Hippocampal formation (tissue), 2 donors: ENCODE results near the gene TSSC4.

Source experiments
- DNase-seq, 2 donors: peaks; one replicate each; lab custom pipeline; 2025; lab: John Stamatoyannopoulos, UW

The TSSC4 gene

GRCh38 chr11:2369320-2369719 lies 31.2 kb upstream of the TSSC4 start:
- no peak for DNase-seq

DNA sequence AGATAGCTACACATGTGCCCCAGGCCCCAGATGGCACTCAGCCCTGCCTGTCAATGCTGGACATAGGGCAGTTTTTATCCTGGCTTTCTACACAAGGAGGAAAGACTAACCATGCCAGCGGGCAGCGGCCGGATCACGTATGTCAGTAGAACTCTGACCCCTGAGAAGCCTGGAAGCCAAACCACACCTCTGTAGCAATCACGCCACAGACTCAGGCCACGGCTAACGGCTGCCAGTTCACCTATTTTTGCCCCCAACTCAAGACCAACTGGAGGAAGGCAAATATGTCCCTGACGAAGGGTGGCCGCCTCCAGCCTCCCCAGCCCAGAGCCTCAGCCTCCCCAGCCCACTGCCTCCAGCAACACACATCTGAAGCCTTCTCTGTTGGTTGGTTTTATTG lies 30.7 kb upstream of the TSSC4 start:
- DNase-seq: no peak

GRCh38 chr11:2374456-2375201 lies 25.9 kb upstream of the TSSC4 start:
- DNase-seq: no peak

- DNase-seq: no peak
Observed at GRCh38 chr11:2375341-2375853, 25.2 kb upstream of the TSSC4 start.

GRCh38 chr11:2375964-2376551 lies 24.5 kb upstream of the TSSC4 start:
- no peak for DNase-seq

DNA sequence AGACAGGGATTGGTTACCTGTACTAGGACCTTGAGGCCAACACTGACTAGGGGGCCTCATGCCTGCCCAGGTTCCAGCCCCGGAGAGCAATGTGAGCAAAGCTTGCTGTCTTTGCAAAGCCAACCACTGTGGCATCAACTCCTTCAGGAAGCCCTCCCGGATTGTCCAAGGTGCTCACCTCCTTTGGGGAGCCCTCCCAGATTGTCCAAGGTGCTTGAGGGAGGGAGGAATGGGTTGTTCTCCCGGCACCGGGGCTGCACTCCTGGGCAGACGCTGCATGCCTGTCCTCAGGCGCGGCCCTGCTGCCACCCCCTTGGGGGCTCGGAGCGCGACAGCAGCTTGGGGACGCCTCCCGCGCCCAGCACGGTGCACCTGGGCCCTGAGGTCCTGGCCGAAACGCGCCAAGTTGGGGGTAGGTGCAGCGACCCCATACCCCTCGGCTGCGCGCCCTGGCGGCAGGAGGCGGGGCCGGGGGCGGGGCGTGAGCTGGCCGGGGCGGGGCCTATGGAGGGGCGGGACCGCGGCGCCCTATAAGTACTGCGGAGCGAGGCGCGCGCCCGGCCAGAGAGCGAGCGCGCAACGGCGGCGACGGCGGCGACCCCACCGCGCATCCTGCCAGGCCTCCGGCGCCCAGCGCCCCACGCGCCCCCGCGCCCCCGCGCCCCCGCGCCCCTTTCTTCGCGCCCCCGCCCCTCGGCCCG lies 23.6 kb upstream of the TSSC4 start, which contains the start of gene CD81:
Gene CD81 (plus strand): TSS at position 560 of the 701 bp plus-strand sequence. CDS start 240 bp downstream, outside the sequence.
- DNase-seq: peak; percentile 44 to 59

DNA sequence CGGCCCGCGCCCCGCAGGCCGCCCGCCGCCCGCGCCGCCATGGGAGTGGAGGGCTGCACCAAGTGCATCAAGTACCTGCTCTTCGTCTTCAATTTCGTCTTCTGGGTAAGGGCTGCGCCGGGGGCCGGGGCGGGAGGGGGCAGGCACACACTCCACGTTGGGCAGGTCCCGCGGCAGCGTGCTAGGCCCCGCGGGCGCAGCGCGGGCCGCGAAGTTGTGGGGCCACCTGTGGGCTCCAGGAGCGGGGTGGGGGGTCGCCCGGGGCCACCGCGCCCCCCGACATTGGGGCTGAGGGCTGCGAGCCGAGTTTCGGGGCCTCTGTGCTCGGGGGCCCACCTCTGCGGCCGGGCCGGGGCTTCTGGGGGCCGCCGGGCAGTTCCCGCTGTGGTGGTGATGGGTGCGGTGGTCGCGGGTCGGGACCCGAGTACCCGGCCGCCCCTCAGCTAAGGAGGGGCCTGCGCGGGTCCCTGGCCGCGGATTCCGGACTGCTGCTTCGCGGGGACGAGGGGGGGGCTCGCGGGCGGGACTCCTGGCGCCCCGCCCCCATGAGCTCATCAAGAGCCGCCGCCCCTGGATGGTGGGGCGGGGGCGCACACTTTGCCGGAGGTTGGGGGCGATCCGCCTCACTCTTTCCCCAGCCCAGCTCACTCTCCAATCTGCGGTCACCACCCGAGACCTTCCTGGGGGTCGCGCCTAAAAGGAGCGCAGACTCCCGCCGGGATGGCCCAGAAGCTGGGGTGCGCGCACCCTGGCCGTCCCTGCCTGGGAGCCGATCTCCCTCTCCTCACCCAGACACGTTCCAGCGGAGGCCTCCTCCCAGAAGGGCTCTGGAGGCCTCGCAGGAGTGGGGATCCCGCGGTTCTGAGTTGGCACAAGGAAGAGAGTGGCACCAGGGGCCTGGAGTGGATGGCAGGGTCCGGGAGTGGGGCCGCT lies 22.8 kb upstream of the TSSC4 start:
- peak in 1 of 2 donors; percentile 29 for DNase-seq

- DNase-seq: no peak
Observed at GRCh38 chr11:2378527-2379210, 21.9 kb upstream of the TSSC4 start.

- DNase-seq: no peak
Observed at GRCh38 chr11:2379466-2380174, 20.9 kb upstream of the TSSC4 start.

- no peak for DNase-seq
Observed at GRCh38 chr11:2380396-2380795, 20.2 kb upstream of the TSSC4 start.

- DNase-seq: peak in 1 of 2 donors; percentile 66
Observed at GRCh38 chr11:2380807-2381350, 19.7 kb upstream of the TSSC4 start.

GRCh38 chr11:2381494-2382128 lies 18.9 kb upstream of the TSSC4 start:
- no peak for DNase-seq

- DNase-seq: no peak
Observed at GRCh38 chr11:2382129-2382517, 18.4 kb upstream of the TSSC4 start.

GRCh38 chr11:2382936-2383851 lies 17.4 kb upstream of the TSSC4 start:
- peak in 1 of 2 donors; percentile 14 for DNase-seq

DNA sequence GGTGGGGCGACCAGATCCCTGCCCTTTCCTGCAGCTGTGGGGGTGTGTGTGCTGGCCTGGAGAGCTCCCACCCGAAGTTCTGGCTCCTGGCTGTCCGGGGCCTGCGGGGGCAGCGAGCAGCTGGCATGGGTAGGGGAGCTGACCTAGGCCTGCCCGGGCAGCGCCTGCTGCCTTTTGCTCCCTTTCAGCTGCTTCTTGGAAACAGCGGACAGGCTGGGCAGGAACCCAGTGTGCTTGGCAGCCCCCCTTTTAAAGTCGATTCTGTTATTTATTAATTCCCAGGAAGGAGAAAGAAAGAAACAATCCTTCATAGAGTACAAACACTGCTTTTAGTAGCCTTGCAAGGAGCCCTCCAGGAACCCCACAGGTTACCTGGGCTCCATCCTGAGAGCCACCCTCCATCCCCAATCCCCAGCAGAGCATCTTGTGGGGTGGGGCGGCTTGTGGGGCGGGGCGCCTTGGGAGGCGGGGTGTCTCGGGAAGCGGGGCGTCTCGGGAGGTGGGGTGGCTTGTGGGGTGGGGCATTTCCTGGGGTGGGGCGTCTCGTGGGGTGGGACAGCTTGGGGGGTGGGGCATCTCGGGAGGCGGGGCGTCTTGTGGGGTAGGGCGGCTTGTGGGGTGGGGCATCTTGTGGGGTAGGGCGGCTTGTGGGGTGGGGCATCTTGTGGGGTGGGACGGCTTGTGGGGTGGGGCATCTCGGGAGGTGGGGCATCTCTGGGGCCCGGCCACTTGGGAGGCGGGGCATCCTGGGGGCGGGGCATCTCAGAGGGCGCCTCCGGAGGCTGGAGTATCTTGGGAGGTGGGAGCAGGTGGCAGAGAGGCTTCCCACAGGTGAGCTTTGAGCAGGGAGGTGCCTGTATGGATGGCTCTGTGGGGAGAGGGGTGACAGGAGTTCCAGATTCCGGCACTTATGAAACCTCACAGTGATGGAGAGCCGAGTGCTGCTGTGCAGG lies 16.4 kb upstream of the TSSC4 start:
- DNase-seq: peak; percentile 28 to 34

DNA sequence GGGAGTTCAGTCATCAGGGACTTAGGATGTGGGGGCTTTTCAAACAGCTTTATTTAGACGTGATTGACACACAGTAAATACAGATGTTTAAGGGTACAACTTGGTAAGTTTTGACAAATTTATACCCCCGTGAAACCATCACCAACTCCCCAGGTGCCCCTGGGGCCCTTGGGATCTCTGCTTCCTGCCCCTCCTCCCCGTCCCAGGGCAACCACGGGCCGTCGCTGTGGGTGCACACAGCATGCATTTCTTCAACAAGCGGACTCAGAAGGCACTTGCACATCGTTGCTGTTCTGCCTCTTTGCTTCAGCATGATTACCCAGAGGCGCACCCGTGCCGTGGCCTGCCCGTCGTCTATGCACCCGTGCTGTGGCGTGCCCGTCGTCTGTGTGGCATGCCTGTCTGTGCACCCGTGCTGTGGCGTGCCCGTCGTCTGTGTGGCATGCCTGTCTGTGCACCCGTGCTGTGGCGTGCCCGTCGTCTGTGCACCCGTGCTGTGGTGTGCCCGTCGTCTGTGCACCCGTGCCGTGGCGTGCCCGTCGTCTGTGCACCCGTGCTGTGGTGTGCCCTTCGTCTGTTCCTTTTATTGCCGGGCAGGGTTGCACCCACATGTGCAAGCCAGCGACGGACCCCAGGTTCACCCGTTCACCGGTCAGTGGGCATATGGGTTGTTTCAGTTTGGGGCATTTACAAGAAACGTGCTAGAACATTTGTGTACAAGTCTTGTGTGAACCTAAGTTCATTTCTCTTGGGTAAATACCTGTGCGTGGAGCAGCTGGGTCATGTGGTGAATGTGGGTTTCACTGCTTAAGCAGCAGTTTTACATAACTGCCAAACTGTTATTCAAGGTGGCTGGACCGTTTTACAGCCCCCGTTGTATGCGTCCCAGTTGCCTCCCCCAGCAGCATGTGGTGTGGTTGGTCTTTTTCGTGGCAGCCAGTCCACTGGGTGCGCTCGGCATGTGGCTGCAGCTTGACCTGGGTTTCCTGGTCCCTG lies 15.1 kb upstream of the TSSC4 start:
- DNase-seq: no peak
